Measurements from ENCODE around the gene ATRNL1.
"Not testable (repeated sequence)": the region's sequence is repeated elsewhere in the genome, so short reads cannot be mapped to it uniquely, and the experiment has no call there.

The ATRNL1 gene

GRCh38 chr10:115091161-115091560, 2.0 kb upstream of the ATRNL1 start:
- DNase-seq (ENCODE audit: low spot score): no peak

GRCh38 chr10:115092258-115092554, 959 bp upstream of the ATRNL1 start:
- DNase-seq (ENCODE audit: low spot score): no peak

- peak; percentile 41 for DNase-seq (ENCODE audit: low spot score)
Measured at GRCh38 chr10:115092555-115093285, 445 bp upstream of the ATRNL1 start.

- peak; percentile 11 for DNase-seq (ENCODE audit: low spot score)
Measured at GRCh38 chr10:115093776-115094408, 727 bp downstream of the ATRNL1 start.

GRCh38 chr10:115094416-115095140, 1.4 kb downstream of the ATRNL1 start:
- no peak for DNase-seq (ENCODE audit: low spot score)

- no peak for DNase-seq (ENCODE audit: low spot score)
Measured at GRCh38 chr10:115095758-115096157, 2.6 kb downstream of the ATRNL1 start.

GRCh38 chr10:115103700-115104099, 10.5 kb downstream of the ATRNL1 start:
- no peak for DNase-seq (ENCODE audit: low spot score)

- DNase-seq (ENCODE audit: low spot score): not testable (repeated sequence)
Measured at GRCh38 chr10:115105411-115105810, 12.2 kb downstream of the ATRNL1 start.

GRCh38 chr10:115107830-115108229, 14.7 kb downstream of the ATRNL1 start:
- DNase-seq (ENCODE audit: low spot score): no peak

GRCh38 chr10:115117301-115117700, 24.1 kb downstream of the ATRNL1 start:
- no peak for DNase-seq (ENCODE audit: low spot score)

GRCh38 chr10:115118346-115118745, 25.2 kb downstream of the ATRNL1 start:
- DNase-seq (ENCODE audit: low spot score): no peak

GRCh38 chr10:115125505-115125904, 32.3 kb downstream of the ATRNL1 start:
- no peak for DNase-seq (ENCODE audit: low spot score)

- peak; percentile 14 for DNase-seq (ENCODE audit: low spot score)
Measured at GRCh38 chr10:115129752-115130151, 36.6 kb downstream of the ATRNL1 start.

GRCh38 chr10:115136616-115137015, 43.5 kb downstream of the ATRNL1 start:
- no peak for DNase-seq (ENCODE audit: low spot score)

- peak; percentile 11 for DNase-seq (ENCODE audit: low spot score)
Measured at GRCh38 chr10:115141254-115141653, 48.1 kb downstream of the ATRNL1 start.

GRCh38 chr10:115157357-115157756, 64.2 kb downstream of the ATRNL1 start:
- no peak for DNase-seq (ENCODE audit: low spot score)

GRCh38 chr10:115163129-115163528, 70.0 kb downstream of the ATRNL1 start:
- no peak for DNase-seq (ENCODE audit: low spot score)

- DNase-seq (ENCODE audit: low spot score): no peak
Measured at GRCh38 chr10:115164220-115164619, 71.1 kb downstream of the ATRNL1 start.

- no peak for DNase-seq (ENCODE audit: low spot score)
Measured at GRCh38 chr10:115167751-115168150, 74.6 kb downstream of the ATRNL1 start.

GRCh38 chr10:115171392-115171960, 78.3 kb downstream of the ATRNL1 start:
- peak; percentile 9 for DNase-seq (ENCODE audit: low spot score)

GRCh38 chr10:115173915-115174443, 80.8 kb downstream of the ATRNL1 start:
- no peak for DNase-seq (ENCODE audit: low spot score)

GRCh38 chr10:115207276-115207675, 114.1 kb downstream of the ATRNL1 start:
- not testable (repeated sequence) for DNase-seq (ENCODE audit: low spot score)

- DNase-seq (ENCODE audit: low spot score): no peak
Measured at GRCh38 chr10:115209133-115209532, 116.0 kb downstream of the ATRNL1 start.
